ENCODE measurements around the gene PDLIM5.

GRCh38 chr4:94660614-94661013 is 208.9 kb downstream of the PDLIM5 start:
- no peak for TF ChIP-seq CTCF (conservative IDR thresholded peaks at IDR 0.05; ENCODE audit: low read length)
- TF ChIP-seq EZH2phosphoT487 (IDR thresholded peaks at IDR 0.05; ENCODE audit: borderline replicate concordance): no peak
